Liver (tissue), 9 donors: ENCODE results near the gene KIF26B. TPM values are rescaled to one million over a fixed set of nuclear protein-coding genes. Genes with fewer than 3 reads are reported as not detected.

Experiments used
- DNase-seq: peaks from one replicate; pipeline ENCODE4 v3.0.0-alpha.2; 2017; ENCODE audit warnings: low spot score
- H3K27ac ChIP-seq, 2 donors: one replicate each; pipeline ENCODE4 v1.7.0; 2013; ENCODE audit warnings: inconsistent platforms in 2 of 2, low read length in 2 of 2, control low read depth in 1 of 2, low read depth in 1 of 2, mild to moderate bottlenecking in 1 of 2
- H3K27me3 ChIP-seq, 4 donors: one replicate each; pipeline versions ENCODE4 v1.6.1 to v1.7.0; 2013; ENCODE audit warnings: low read length in 3 of 4, inconsistent platforms in 1 of 4, mild to moderate bottlenecking in 1 of 4, moderate library complexity in 1 of 4; ENCODE audit not compliant: control insufficient read depth in 4 of 4, insufficient read depth in 4 of 4
- H3K36me3 ChIP-seq, 4 donors: one replicate each; pipeline versions ENCODE4 v1.6.1 to v1.7.0; 2013; ENCODE audit warnings: low read length in 3 of 4, mild to moderate bottlenecking in 3 of 4, low read depth in 1 of 4, moderate library complexity in 1 of 4; ENCODE audit not compliant: control insufficient read depth in 4 of 4, insufficient read depth in 3 of 4
- H3K4me1 ChIP-seq, 4 donors: one replicate each; pipeline versions ENCODE4 v1.6.1 to v1.7.0; 2013; ENCODE audit warnings: low read length in 3 of 4, mild to moderate bottlenecking in 3 of 4, moderate library complexity in 1 of 4; ENCODE audit not compliant: control insufficient read depth in 4 of 4, insufficient read depth in 4 of 4
- H3K4me3 ChIP-seq, 3 donors: one replicate each; pipeline versions ENCODE4 v1.6.1 to v1.7.0; 2013; ENCODE audit warnings: low read length in 3 of 3, control low read depth in 1 of 3, low read depth in 1 of 3, mild to moderate bottlenecking in 1 of 3
- H3K9ac ChIP-seq, 2 donors: one replicate each; pipeline ENCODE4 v1.7.0; 2013; ENCODE audit warnings: low read length in 2 of 2, mild to moderate bottlenecking in 2 of 2, moderate library complexity in 2 of 2, control low read depth in 1 of 2, low read depth in 1 of 2
- H3K9me3 ChIP-seq, 4 donors: one replicate each; pipeline versions ENCODE4 v1.6.1 to v1.7.0; 2013; ENCODE audit warnings: low read length in 3 of 4; ENCODE audit not compliant: control insufficient read depth in 4 of 4
- ATF3 ChIP-seq: IDR thresholded peaks from 2 replicates; pipeline ENCODE4 v1.6.1; 2016; ENCODE audit warnings: antibody characterized with exemption
- EGR1 ChIP-seq, 2 donors: IDR thresholded peaks; 2 replicates each; pipeline ENCODE4 v1.6.1; 2016 to 2018; ENCODE audit warnings: antibody characterized with exemption in 2 of 2, low read depth in 2 of 2
- FOXA1 ChIP-seq: IDR thresholded peaks from 2 replicates; pipeline ENCODE4 v1.6.1; 2016; ENCODE audit warnings: antibody characterized with exemption
- GABPA ChIP-seq, 2 donors: IDR thresholded peaks in 1 of 2; conservative IDR thresholded peaks in 1 of 2; 2 replicates each; pipeline ENCODE4 v1.6.1; 2016; ENCODE audit warnings: antibody characterized with exemption in 2 of 2, mild to moderate bottlenecking in 1 of 2, moderate library complexity in 1 of 2
- HNF4A ChIP-seq, 2 donors: conservative IDR thresholded peaks; 2 replicates each; pipeline ENCODE4 v1.6.1; 2016; ENCODE audit warnings: antibody characterized with exemption in 2 of 2, mild to moderate bottlenecking in 2 of 2
- HNF4G ChIP-seq: IDR thresholded peaks from 2 replicates; pipeline ENCODE4 v1.6.1; 2016; ENCODE audit warnings: antibody characterized with exemption
- JUND ChIP-seq, 2 donors: IDR thresholded peaks; 2 replicates each; pipeline ENCODE4 v1.6.1; 2016; ENCODE audit warnings: antibody characterized with exemption in 2 of 2
- NR2F2 ChIP-seq: IDR thresholded peaks from 2 replicates; pipeline ENCODE4 v1.6.1; 2016; ENCODE audit warnings: antibody characterized with exemption
- RAD21 ChIP-seq, 2 donors: IDR thresholded peaks; 2 replicates each; pipeline ENCODE4 v1.6.1; 2016; ENCODE audit warnings: antibody characterized with exemption in 2 of 2, mild to moderate bottlenecking in 2 of 2
- RXRA ChIP-seq, 2 donors: IDR thresholded peaks; 2 replicates each; pipeline ENCODE4 v1.6.1; 2017 to 2018; ENCODE audit warnings: antibody characterized with exemption in 2 of 2, mild to moderate bottlenecking in 1 of 2
- SP1 ChIP-seq: IDR thresholded peaks from 2 replicates; pipeline ENCODE4 v1.6.1; 2018; ENCODE audit warnings: antibody characterized with exemption, mild to moderate bottlenecking
- TAF1 ChIP-seq: conservative IDR thresholded peaks from 2 replicates; pipeline ENCODE4 v1.6.1; 2016; ENCODE audit warnings: antibody characterized with exemption, mild to moderate bottlenecking
- YY1 ChIP-seq: IDR thresholded peaks from 2 replicates; pipeline ENCODE4 v1.6.1; 2016; ENCODE audit warnings: antibody characterized with exemption, mild to moderate bottlenecking
- ZBTB33 ChIP-seq: IDR thresholded peaks from 2 replicates; pipeline ENCODE4 v1.6.1; 2016; ENCODE audit warnings: antibody characterized with exemption
- WGBS: extraction: QIAGEN DNeasy Blood & Tissue Kit; methylation state at CpG from one replicate; pipeline ENCODE4 v1.1.7; 2013; 5-methylcytosine and 5-hydroxymethylcytosine counted together
- polyA plus RNA-seq, 2 donors: library from polyadenylated mRNA; stranded (reverse) in 1 of 2; unstranded in 1 of 2; fragments of 200-250 nt in 1 of 2; fragments of >200 nt in 1 of 2; fragmentation: Nextera tagmentation in 1 of 2; extraction: Ambion mirVana in 1 of 2; gene quantifications; one replicate each; pipeline versions ENCODE4 v1.2.1 to v1.2.3, GENCODE V29; 2013 to 2015
- total RNA-seq, 2 donors: library from RNA; depleted of rRNA; stranded (reverse); fragments of >200 nt; gene quantifications; one replicate each; pipeline ENCODE4 v1.2.3, GENCODE V29; 2014
- TF ChIP-seq, protein P1 (sequence below): IDR thresholded peaks from 2 replicates; pipeline ENCODE4 v1.6.1; 2016; ENCODE audit warnings: antibody characterized with exemption, mild to moderate bottlenecking
- TF ChIP-seq, protein P2 (sequence below): IDR thresholded peaks from 2 replicates; pipeline ENCODE4 v1.6.1; 2016; ENCODE audit warnings: antibody characterized with exemption
- TF ChIP-seq, protein P3 (sequence below): fragments of 150-350 bp; IDR thresholded peaks from 2 replicates; pipeline ENCODE4 v1.5.1; 2017; ENCODE audit warnings: improper control_type of control experiment, low read depth, low read length; ENCODE audit not compliant: missing input control
- donor health status: healthy.
- donor health status: healthy.
- donor health status: healthy.
- donor health status: healthy.
- donor health status: healthy.

Gene KIF26B
- total and polyA plus RNA-seq, 4 donors: 0.10 to 1.7 (median 0.34) TPM

DNA sequence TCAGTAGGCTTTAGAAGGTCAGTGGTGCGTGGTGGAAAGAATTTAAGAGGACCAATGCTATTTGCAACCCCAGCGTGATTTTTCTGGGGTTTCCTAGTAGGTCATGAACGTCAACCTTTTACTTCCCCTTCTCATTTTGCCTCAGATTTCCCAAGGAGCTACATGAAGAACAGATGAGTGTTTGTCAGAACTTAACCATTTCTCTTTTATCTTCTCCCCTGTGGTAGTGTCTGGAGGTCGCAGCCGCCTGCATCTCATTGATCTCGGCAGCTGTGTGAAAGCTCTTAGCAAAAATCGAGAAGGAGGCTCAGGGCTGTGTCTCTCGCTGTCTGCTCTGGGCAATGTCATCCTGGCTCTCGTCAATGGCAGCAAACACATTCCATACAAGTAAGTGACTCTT is 491.1 kb downstream of the KIF26B start:
- Histone ChIP-seq H3K36me3 (no peaks in the 10 kb centered on the region), H3K4me1 (no peaks in the 10 kb centered on the region), H3K9me3 (peaks cover 0 to 8% (median 4%) of the 10 kb centered on the region in 4 donors), H3K4me3 (no peak overlapping the region), H3K9ac (no peak overlapping the region), H3K27ac (no peak overlapping the region), H3K27me3 (peaks cover 0 to 4% (median 0%) of the 10 kb centered on the region in 4 donors)
- TF ChIP-seq HNF4A (conservative IDR thresholded peaks at IDR 0.05) (no peak), ATF3 (no peak), ZBTB33 (no peak), GABPA (IDR thresholded peaks at IDR 0.05 in 1 of 2, conservative IDR thresholded peaks at IDR 0.05 in 1 of 2) (no peak), EGR1 (IDR thresholded peaks at IDR 0.05; ENCODE audit: low read depth in 2 of 2) (no peak), TAF1 (no peak), JUND (IDR thresholded peaks at IDR 0.05) (no peak), NR2F2 (no peak), RAD21 (IDR thresholded peaks at IDR 0.05) (no peak), RXRA (IDR thresholded peaks at IDR 0.05) (no peak), HNF4G (no peak), FOXA1 (no peak), YY1 (no peak), SP1 (no peak)
- TF ChIP-seq, protein P1, sequence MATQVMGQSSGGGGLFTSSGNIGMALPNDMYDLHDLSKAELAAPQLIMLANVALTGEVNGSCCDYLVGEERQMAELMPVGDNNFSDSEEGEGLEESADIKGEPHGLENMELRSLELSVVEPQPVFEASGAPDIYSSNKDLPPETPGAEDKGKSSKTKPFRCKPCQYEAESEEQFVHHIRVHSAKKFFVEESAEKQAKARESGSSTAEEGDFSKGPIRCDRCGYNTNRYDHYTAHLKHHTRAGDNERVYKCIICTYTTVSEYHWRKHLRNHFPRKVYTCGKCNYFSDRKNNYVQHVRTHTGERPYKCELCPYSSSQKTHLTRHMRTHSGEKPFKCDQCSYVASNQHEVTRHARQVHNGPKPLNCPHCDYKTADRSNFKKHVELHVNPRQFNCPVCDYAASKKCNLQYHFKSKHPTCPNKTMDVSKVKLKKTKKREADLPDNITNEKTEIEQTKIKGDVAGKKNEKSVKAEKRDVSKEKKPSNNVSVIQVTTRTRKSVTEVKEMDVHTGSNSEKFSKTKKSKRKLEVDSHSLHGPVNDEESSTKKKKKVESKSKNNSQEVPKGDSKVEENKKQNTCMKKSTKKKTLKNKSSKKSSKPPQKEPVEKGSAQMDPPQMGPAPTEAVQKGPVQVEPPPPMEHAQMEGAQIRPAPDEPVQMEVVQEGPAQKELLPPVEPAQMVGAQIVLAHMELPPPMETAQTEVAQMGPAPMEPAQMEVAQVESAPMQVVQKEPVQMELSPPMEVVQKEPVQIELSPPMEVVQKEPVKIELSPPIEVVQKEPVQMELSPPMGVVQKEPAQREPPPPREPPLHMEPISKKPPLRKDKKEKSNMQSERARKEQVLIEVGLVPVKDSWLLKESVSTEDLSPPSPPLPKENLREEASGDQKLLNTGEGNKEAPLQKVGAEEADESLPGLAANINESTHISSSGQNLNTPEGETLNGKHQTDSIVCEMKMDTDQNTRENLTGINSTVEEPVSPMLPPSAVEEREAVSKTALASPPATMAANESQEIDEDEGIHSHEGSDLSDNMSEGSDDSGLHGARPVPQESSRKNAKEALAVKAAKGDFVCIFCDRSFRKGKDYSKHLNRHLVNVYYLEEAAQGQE: no peak
- TF ChIP-seq, protein P2, sequence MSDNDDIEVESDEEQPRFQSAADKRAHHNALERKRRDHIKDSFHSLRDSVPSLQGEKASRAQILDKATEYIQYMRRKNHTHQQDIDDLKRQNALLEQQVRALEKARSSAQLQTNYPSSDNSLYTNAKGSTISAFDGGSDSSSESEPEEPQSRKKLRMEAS: no peak
- TF ChIP-seq, protein P3, sequence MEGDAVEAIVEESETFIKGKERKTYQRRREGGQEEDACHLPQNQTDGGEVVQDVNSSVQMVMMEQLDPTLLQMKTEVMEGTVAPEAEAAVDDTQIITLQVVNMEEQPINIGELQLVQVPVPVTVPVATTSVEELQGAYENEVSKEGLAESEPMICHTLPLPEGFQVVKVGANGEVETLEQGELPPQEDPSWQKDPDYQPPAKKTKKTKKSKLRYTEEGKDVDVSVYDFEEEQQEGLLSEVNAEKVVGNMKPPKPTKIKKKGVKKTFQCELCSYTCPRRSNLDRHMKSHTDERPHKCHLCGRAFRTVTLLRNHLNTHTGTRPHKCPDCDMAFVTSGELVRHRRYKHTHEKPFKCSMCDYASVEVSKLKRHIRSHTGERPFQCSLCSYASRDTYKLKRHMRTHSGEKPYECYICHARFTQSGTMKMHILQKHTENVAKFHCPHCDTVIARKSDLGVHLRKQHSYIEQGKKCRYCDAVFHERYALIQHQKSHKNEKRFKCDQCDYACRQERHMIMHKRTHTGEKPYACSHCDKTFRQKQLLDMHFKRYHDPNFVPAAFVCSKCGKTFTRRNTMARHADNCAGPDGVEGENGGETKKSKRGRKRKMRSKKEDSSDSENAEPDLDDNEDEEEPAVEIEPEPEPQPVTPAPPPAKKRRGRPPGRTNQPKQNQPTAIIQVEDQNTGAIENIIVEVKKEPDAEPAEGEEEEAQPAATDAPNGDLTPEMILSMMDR: no peak
- WGBS: 82% methylated on average over 9 of the region's 9 CpGs
- no peak for DNase-seq
